ENCODE results near the gene GNAZ. TPM values are rescaled to one million over a fixed set of nuclear protein-coding genes. Genes with fewer than 3 reads are reported as not detected.

GNAZ gene
- total RNA-seq, 4 donors from 2014 or later, result 4.1 to 16.2 (median 6.5) TPM

GRCh38 chr22:23038334-23038642, 32.0 kb upstream of the GNAZ start:
- TF ChIP-seq CTCF (IDR thresholded peaks at IDR 0.05; ENCODE audit: low read depth), result no peak

GRCh38 chr22:23038902-23039301, 31.4 kb upstream of the GNAZ start:
- no peak for TF ChIP-seq CTCF (IDR thresholded peaks at IDR 0.05; ENCODE audit: low read depth)

GRCh38 chr22:23042179-23042578, 28.1 kb upstream of the GNAZ start:
- no peak for TF ChIP-seq CTCF (IDR thresholded peaks at IDR 0.05; ENCODE audit: low read depth)

GRCh38 chr22:23044570-23044969, 25.7 kb upstream of the GNAZ start:
- TF ChIP-seq CTCF (IDR thresholded peaks at IDR 0.05; ENCODE audit: low read depth), result no peak

- no peak for TF ChIP-seq CTCF (IDR thresholded peaks at IDR 0.05; ENCODE audit: low read depth)
Measured at GRCh38 chr22:23045461-23045860, 24.9 kb upstream of the GNAZ start.

- no peak for TF ChIP-seq CTCF (IDR thresholded peaks at IDR 0.05; ENCODE audit: low read depth)
Measured at GRCh38 chr22:23047265-23047664, 23.1 kb upstream of the GNAZ start.

GRCh38 chr22:23047742-23048141, 22.6 kb upstream of the GNAZ start:
- no peak for TF ChIP-seq CTCF (IDR thresholded peaks at IDR 0.05; ENCODE audit: low read depth)
